A549 (cell line): ENCODE data around the gene VSTM5. TPM values are rescaled to one million over a fixed set of nuclear protein-coding genes. Genes with fewer than 3 reads are reported as not detected.

Experiments
- ATAC-seq, 2 experiments: fragments of 200-7000 bp in 1 of 2; fragments of >200 bp in 1 of 2; cut with Nextera tagmentation in 1 of 2; cut with Tn5 transposase in 1 of 2; 3 replicates each; pipeline versions ENCODE4 v1.8.0 to v1.9.1; 2018 to 2020; ENCODE audit warnings: mild to moderate bottlenecking in 1 of 2, moderate library complexity in 1 of 2
- CTCF ChIA-PET: fragments of 300-600 bp; sonication (Branson Sonifier 250); formaldehyde crosslinking; extraction: SDS; loops from one replicate; lab custom pipeline; 2021; ENCODE audit warnings: antibody characterized with exemption, inconsistent platforms; lab: Yijun Ruan, JAX
- POLR2A ChIA-PET: fragments of 350-600 bp; formaldehyde crosslinking; extraction: SDS; loops from one replicate; lab custom pipeline; 2021; ENCODE audit warnings: antibody characterized with exemption, inconsistent platforms; lab: Yijun Ruan, JAX
- DNase-seq, 2 experiments: peaks; one replicate each; pipeline versions ENCODE4 v3.0.0 to v3.0.0-alpha.2; 2011 to 2016; ENCODE audit warnings: low read depth in 1 of 2, low spot score in 1 of 2
- FAIRE-seq: peaks from 2 replicates; lab custom pipeline; 2011; peaks lifted over from hg19 to GRCh38; lab: Jason Lieb, UNC
- H3K27ac ChIP-seq, 2 experiments: fragments of >200 bp; sonication (Bioruptor Twin); formaldehyde crosslinking; 3 replicates each; pipeline ENCODE4 v1.5.1; 2016 to 2017
- H3K4me1 ChIP-seq: fragments of >200 bp; sonication (Bioruptor Twin); formaldehyde crosslinking; 3 replicates; pipeline ENCODE4 v1.6.1; 2016
- H3K4me2 ChIP-seq: fragments of >200 bp; sonication (Bioruptor Twin); formaldehyde crosslinking; 3 replicates; pipeline ENCODE4 v1.6.1; 2016
- H3K4me3 ChIP-seq: fragments of >200 bp; sonication (Bioruptor Twin); formaldehyde crosslinking; 3 replicates; pipeline ENCODE4 v1.5.1; 2016
- H3K9me3 ChIP-seq: fragments of >200 bp; sonication (Bioruptor Twin); formaldehyde crosslinking; 3 replicates; pipeline ENCODE4 v1.6.1; 2016
- CBX2 ChIP-seq: fragments of 200-600 bp; sonication (generic); IDR thresholded peaks from 2 replicates; pipeline ENCODE4 v1.6.1; 2016; ENCODE audit warnings: low read depth, mild to moderate bottlenecking, borderline replicate concordance
- CEBPB ChIP-seq, 2 experiments: fragments of >200 bp in 1 of 2; sonication (Bioruptor Twin) in 1 of 2; formaldehyde crosslinking in 1 of 2; IDR thresholded peaks; 2 replicates each; pipeline ENCODE4 v1.6.1; 2012 to 2016
- CHD2 ChIP-seq: fragments of 150-350 bp; IDR thresholded peaks from 2 replicates; pipeline ENCODE4 v1.6.1; 2014; ENCODE audit warnings: low read length; ENCODE audit not compliant: partially characterized antibody
- EHF ChIP-seq: fragments of 250-450 bp; sonication (Bioruptor Pico); IDR thresholded peaks from 2 replicates; pipeline ENCODE4 v1.5.0; 2020; ENCODE audit warnings: mild to moderate bottlenecking
- EHMT2 ChIP-seq: fragments of 200-600 bp; sonication (generic); IDR thresholded peaks from 2 replicates; pipeline ENCODE4 v1.6.1; 2016; ENCODE audit warnings: antibody characterized with exemption, low read depth, mild to moderate bottlenecking, moderate library complexity
- EP300 ChIP-seq, 2 experiments: fragments of >200 bp; sonication (Bioruptor Twin); formaldehyde crosslinking; IDR thresholded peaks; 2 replicates in 1 of 2; 3 replicates in 1 of 2; pipeline ENCODE4 v1.6.1; 2016 to 2017
- ESRRA ChIP-seq: fragments of 150-350 bp; IDR thresholded peaks from 2 replicates; pipeline ENCODE4 v1.6.1; 2014; ENCODE audit warnings: mild to moderate bottlenecking, low read length, borderline replicate concordance
- FOXS1 ChIP-seq: fragments of 250-450 bp; sonication (Bioruptor Pico); IDR thresholded peaks from 2 replicates; pipeline ENCODE4 v1.5.0; 2020; ENCODE audit warnings: mild to moderate bottlenecking, moderate library complexity
- GATA3 ChIP-seq: IDR thresholded peaks from 2 replicates; pipeline ENCODE4 v1.6.1; 2012; ENCODE audit warnings: borderline replicate concordance
- HDAC2 ChIP-seq: fragments of 200-600 bp; sonication (generic); IDR thresholded peaks from 2 replicates; pipeline ENCODE4 v1.6.1; 2016
- HMGXB4 ChIP-seq: fragments of 250-450 bp; sonication (Bioruptor Pico); IDR thresholded peaks from 2 replicates; pipeline ENCODE4 v1.5.0; 2021; ENCODE audit warnings: mild to moderate bottlenecking, moderate library complexity, borderline replicate concordance
- HOXB5 ChIP-seq: fragments of 250-450 bp; sonication (Bioruptor Pico); IDR thresholded peaks from 2 replicates; pipeline ENCODE4 v1.5.0; 2020; ENCODE audit warnings: mild to moderate bottlenecking, moderate library complexity
- JUN ChIP-seq, 2 experiments: fragments of >200 bp; sonication (Bioruptor Twin); formaldehyde crosslinking; IDR thresholded peaks; 2 replicates in 1 of 2; 3 replicates in 1 of 2; pipeline ENCODE4 v1.6.1; 2016 to 2017
- JUNB ChIP-seq: fragments of >200 bp; sonication (Bioruptor Twin); formaldehyde crosslinking; IDR thresholded peaks from 2 replicates; pipeline ENCODE4 v1.6.1; 2016
- KDM1A ChIP-seq: fragments of 200-600 bp; sonication (generic); IDR thresholded peaks from 2 replicates; pipeline ENCODE4 v1.6.1; 2016; ENCODE audit warnings: low read depth, mild to moderate bottlenecking
- KDM5A ChIP-seq: fragments of 200-600 bp; sonication (generic); IDR thresholded peaks from 2 replicates; pipeline ENCODE4 v1.6.1; 2016; ENCODE audit warnings: antibody characterized with exemption, mild to moderate bottlenecking
- MAFK ChIP-seq: fragments of 450-650 bp; IDR thresholded peaks from 2 replicates; pipeline ENCODE4 v1.6.1; 2014; ENCODE audit not compliant: partially characterized antibody
- POLR2A ChIP-seq: IDR thresholded peaks from 2 replicates; pipeline ENCODE4 v1.6.1; 2012; ENCODE audit warnings: mild to moderate bottlenecking, low read length
- POLR2AphosphoS2 ChIP-seq: conservative IDR thresholded peaks from 2 replicates; pipeline ENCODE4 v1.6.1; 2012; ENCODE audit warnings: low read length, improper control_type of control experiment, inconsistent platforms
- RNF2 ChIP-seq: fragments of 200-600 bp; sonication (generic); IDR thresholded peaks from 2 replicates; pipeline ENCODE4 v1.6.1; 2016; ENCODE audit warnings: low read depth, mild to moderate bottlenecking, antibody characterized with exemption, moderate library complexity, borderline replicate concordance
- WGBS: methylation state at CpG from one replicate; pipeline ENCODE4 v1.1.6; 2017; ENCODE audit errors: missing lambda C conversion rate; 5-methylcytosine and 5-hydroxymethylcytosine counted together
- polyA plus RNA-seq, 4 experiments: library from polyadenylated mRNA; depleted of rRNA in 3 of 4; stranded (reverse); fragments of >200 nt; fragmentation: RNase III in 1 of 4; extraction: RNeasy Plus Mini Kit Qiagen cat#74134 plus additional on column Dnase treatment in 1 of 4; gene quantifications; 2 replicates in 3 of 4; 3 replicates in 1 of 4; pipeline ENCODE4 v1.2.3, GENCODE V29; 2011 to 2017
- TF ChIP-seq, protein P1 (sequence below): IDR thresholded peaks from 2 replicates; pipeline ENCODE4 v1.6.1; 2012
- TF ChIP-seq, protein P2 (sequence below): fragments of 150-350 bp; IDR thresholded peaks from 2 replicates; pipeline ENCODE4 v1.6.1; 2014; ENCODE audit warnings: low read depth, mild to moderate bottlenecking, low read length
- TF ChIP-seq, protein P3 (sequence below): fragments of 200-600 bp; sonication (generic); IDR thresholded peaks from 2 replicates; pipeline ENCODE4 v1.6.1; 2016; ENCODE audit warnings: antibody characterized with exemption, mild to moderate bottlenecking, moderate library complexity
- TF ChIP-seq, protein P4 (sequence below): fragments of 450-650 bp; IDR thresholded peaks from 2 replicates; pipeline ENCODE4 v1.6.1; 2014; ENCODE audit warnings: antibody characterized with exemption
- TF ChIP-seq, protein P5 (sequence below): fragments of >200 bp; sonication (Bioruptor Twin); formaldehyde crosslinking; IDR thresholded peaks from 3 replicates; pipeline ENCODE4 v1.6.1; 2016

VSTM5 gene
- polyA plus RNA-seq, 2 of the 4 experiments (the other 2 are of a cell fraction): 0.04 TPM; not detected in 1

DNA sequence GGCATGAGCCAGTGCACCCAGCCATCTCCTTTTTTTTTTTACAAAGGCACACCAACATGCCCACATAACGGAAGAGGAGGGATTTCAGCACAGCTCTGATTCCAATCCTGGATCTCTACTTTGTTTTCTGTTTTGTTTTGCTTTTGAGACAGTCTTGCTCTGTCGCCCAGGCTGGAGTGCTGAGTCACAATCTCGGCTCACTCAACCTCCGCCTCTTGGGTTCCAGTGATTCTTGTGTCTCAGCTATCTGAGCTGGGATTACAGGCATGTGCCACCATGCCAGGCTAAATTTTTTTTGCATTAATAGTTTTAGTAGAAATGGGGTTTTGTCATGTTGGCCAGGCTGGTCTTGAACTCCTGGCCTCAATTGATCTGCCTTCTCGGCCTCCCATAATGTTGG, 28.1 kb downstream of the VSTM5 start:
- WGBS: 72% methylated on average over 5 of the region's 5 CpGs
- ChIA-PET CTCF (no interaction called here), POLR2A (no interaction called here)
- H3K4me3 ChIP-seq: no peak overlapping the region
- no peak for ATAC-seq
- no peak overlapping the region for H3K27ac ChIP-seq
- TF ChIP-seq HOXB5 (CRISPR knock-in tag): no peak
- no peak for TF ChIP-seq HMGXB4 (CRISPR knock-in tag)
- TF ChIP-seq RNF2: no peak
- no peak for TF ChIP-seq CEBPB (IDR thresholded peaks at IDR 0.05)
- TF ChIP-seq, protein P1, sequence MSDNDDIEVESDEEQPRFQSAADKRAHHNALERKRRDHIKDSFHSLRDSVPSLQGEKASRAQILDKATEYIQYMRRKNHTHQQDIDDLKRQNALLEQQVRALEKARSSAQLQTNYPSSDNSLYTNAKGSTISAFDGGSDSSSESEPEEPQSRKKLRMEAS: no peak
- no peak for TF ChIP-seq CHD2
- TF ChIP-seq ESRRA: no peak
- TF ChIP-seq GATA3: no peak
- TF ChIP-seq POLR2A: no peak
- no peak for TF ChIP-seq KDM5A
- no peak for TF ChIP-seq FOXS1 (CRISPR knock-in tag)
- TF ChIP-seq, all 56 proteins: peak for 0
- Histone ChIP-seq H3K4me1 (no peaks in the 10 kb centered on the region), H3K9me3 (no peaks in the 10 kb centered on the region), H3K4me2 (no peak overlapping the region)
- DNase-seq (no peak), FAIRE-seq (no peak)

DNA sequence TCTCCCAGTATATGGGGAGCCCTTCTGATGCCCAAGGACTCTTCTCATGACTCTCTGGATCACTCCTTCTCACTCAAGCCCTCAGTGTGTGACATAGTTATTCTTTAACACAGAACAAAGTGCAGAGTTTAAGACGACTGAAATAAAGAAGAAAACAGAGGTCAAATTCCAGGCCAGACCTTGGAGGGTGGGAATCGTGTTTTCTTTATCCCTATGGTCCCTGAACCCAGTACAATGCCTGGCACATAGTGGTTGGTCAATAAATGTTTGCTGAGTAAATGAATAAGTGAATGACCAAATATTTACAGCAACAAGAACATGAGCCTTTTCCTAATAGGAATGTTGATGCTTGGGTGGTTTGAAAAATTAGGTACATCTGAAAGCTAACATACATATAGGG, 28.8 kb downstream of the VSTM5 start:
- POLR2A ChIA-PET: no interaction called here
- H3K9me3 ChIP-seq: no peaks in the 10 kb centered on the region
- H3K4me3 ChIP-seq: no peak overlapping the region
- ATAC-seq (peak in 1 of 2 experiments; percentile 21; a peak in 2 of 6 replicates), DNase-seq (no peak), FAIRE-seq (no peak)
- WGBS: 4% methylated on average over 2 of the region's 2 CpGs
- H3K4me1 ChIP-seq: no peaks in the 10 kb centered on the region
- H3K4me2 ChIP-seq: no peak overlapping the region
- TF ChIP-seq, protein P2, sequence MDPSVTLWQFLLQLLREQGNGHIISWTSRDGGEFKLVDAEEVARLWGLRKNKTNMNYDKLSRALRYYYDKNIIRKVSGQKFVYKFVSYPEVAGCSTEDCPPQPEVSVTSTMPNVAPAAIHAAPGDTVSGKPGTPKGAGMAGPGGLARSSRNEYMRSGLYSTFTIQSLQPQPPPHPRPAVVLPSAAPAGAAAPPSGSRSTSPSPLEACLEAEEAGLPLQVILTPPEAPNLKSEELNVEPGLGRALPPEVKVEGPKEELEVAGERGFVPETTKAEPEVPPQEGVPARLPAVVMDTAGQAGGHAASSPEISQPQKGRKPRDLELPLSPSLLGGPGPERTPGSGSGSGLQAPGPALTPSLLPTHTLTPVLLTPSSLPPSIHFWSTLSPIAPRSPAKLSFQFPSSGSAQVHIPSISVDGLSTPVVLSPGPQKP: no peak
- TF ChIP-seq RNF2: no peak
- TF ChIP-seq, protein P3, sequence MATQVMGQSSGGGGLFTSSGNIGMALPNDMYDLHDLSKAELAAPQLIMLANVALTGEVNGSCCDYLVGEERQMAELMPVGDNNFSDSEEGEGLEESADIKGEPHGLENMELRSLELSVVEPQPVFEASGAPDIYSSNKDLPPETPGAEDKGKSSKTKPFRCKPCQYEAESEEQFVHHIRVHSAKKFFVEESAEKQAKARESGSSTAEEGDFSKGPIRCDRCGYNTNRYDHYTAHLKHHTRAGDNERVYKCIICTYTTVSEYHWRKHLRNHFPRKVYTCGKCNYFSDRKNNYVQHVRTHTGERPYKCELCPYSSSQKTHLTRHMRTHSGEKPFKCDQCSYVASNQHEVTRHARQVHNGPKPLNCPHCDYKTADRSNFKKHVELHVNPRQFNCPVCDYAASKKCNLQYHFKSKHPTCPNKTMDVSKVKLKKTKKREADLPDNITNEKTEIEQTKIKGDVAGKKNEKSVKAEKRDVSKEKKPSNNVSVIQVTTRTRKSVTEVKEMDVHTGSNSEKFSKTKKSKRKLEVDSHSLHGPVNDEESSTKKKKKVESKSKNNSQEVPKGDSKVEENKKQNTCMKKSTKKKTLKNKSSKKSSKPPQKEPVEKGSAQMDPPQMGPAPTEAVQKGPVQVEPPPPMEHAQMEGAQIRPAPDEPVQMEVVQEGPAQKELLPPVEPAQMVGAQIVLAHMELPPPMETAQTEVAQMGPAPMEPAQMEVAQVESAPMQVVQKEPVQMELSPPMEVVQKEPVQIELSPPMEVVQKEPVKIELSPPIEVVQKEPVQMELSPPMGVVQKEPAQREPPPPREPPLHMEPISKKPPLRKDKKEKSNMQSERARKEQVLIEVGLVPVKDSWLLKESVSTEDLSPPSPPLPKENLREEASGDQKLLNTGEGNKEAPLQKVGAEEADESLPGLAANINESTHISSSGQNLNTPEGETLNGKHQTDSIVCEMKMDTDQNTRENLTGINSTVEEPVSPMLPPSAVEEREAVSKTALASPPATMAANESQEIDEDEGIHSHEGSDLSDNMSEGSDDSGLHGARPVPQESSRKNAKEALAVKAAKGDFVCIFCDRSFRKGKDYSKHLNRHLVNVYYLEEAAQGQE: no peak
- no peak for TF ChIP-seq JUNB
- TF ChIP-seq HDAC2: no peak
- H3K27ac ChIP-seq: no peak overlapping the region
- CTCF ChIA-PET: no interaction called here

DNA sequence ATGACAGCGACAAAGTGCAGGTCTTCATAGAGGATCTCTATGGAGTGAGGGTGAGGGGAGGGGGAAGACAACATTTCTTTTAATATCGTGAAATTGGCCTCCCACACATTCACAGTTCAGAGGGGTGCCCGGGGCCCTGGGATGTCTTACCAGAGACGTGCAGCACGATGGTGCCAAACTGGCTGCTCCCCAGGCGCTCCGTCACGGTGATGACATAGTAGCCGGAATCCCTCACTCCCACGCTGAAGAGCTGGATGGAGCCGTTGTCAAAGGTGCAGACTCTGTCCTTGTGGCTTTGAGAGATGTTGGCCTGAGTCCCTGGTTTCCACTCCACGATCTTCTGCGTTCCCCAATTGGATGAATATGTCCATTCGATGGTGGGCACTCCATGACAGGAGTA, 29.6 kb downstream of the VSTM5 start:
- H3K4me1 ChIP-seq: no peaks in the 10 kb centered on the region
- H3K9me3 ChIP-seq: no peaks in the 10 kb centered on the region
- ATAC-seq: no peak
- H3K4me3 ChIP-seq: no peak overlapping the region
- POLR2A ChIA-PET: no interaction called here
- H3K4me2 ChIP-seq: no peak overlapping the region
- no peak for FAIRE-seq
- no peak for DNase-seq
- no peak overlapping the region for H3K27ac ChIP-seq
- WGBS: 92% methylated on average over 10 of the region's 14 CpGs
- CTCF ChIA-PET: no interaction called here
- TF ChIP-seq, protein P4, sequence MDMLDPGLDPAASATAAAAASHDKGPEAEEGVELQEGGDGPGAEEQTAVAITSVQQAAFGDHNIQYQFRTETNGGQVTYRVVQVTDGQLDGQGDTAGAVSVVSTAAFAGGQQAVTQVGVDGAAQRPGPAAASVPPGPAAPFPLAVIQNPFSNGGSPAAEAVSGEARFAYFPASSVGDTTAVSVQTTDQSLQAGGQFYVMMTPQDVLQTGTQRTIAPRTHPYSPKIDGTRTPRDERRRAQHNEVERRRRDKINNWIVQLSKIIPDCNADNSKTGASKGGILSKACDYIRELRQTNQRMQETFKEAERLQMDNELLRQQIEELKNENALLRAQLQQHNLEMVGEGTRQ: no peak
- TF ChIP-seq, protein P2: no peak
- TF ChIP-seq EP300 (IDR thresholded peaks at IDR 0.05) (no peak), JUN (IDR thresholded peaks at IDR 0.05) (no peak), MAFK (no peak), POLR2AphosphoS2 (no peak), EHF (CRISPR knock-in tag) (no peak), HDAC2 (no peak), CBX2 (no peak), KDM1A (no peak), EHMT2 (no peak)
- TF ChIP-seq, protein P5, sequence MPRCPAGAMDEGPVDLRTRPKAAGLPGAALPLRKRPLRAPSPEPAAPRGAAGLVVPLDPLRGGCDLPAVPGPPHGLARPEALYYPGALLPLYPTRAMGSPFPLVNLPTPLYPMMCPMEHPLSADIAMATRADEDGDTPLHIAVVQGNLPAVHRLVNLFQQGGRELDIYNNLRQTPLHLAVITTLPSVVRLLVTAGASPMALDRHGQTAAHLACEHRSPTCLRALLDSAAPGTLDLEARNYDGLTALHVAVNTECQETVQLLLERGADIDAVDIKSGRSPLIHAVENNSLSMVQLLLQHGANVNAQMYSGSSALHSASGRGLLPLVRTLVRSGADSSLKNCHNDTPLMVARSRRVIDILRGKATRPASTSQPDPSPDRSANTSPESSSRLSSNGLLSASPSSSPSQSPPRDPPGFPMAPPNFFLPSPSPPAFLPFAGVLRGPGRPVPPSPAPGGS: no peak
- TF ChIP-seq, protein P1: no peak
